Hepatocyte (in vitro differentiated cells): ENCODE measurements around the gene STARD9. TPM values are rescaled to one million over a fixed set of nuclear protein-coding genes. Genes with fewer than 3 reads are reported as not detected.

ENCODE experiments used
- DNase-seq: peaks from one replicate; pipeline ENCODE4 v3.0.0-alpha.2; 2016; ENCODE audit warnings: low spot score
- H2AFZ ChIP-seq: fragments of 200-600 bp; sonication (generic); 2 replicates; pipeline ENCODE4 v1.6.0; 2016; ENCODE audit warnings: antibody characterized with exemption, mild to moderate bottlenecking
- H3K27ac ChIP-seq: fragments of 200-600 bp; sonication (generic); 2 replicates; pipeline ENCODE4 v1.5.1; 2016; ENCODE audit warnings: mild to moderate bottlenecking
- H3K27me3 ChIP-seq: fragments of 200-600 bp; sonication (generic); 2 replicates; pipeline ENCODE4 v1.6.1; 2016
- H3K36me3 ChIP-seq: fragments of 200-600 bp; sonication (generic); replicated peaks from 2 replicates; pipeline ENCODE4 v1.5.1; 2016; ENCODE audit warnings: low read depth; ENCODE audit not compliant: insufficient read depth
- H3K4me1 ChIP-seq: fragments of 200-600 bp; sonication (generic); 2 replicates; pipeline ENCODE4 v1.5.1; 2016; ENCODE audit warnings: mild to moderate bottlenecking, moderate library complexity; ENCODE audit not compliant: insufficient read depth
- H3K4me2 ChIP-seq: fragments of 200-600 bp; sonication (generic); 2 replicates; pipeline ENCODE4 v1.6.0; 2016
- H3K4me3 ChIP-seq: fragments of 200-600 bp; sonication (generic); 2 replicates; pipeline ENCODE4 v1.5.1; 2016; ENCODE audit warnings: mild to moderate bottlenecking
- H3K79me2 ChIP-seq: fragments of 200-600 bp; sonication (generic); 2 replicates; pipeline ENCODE4 v1.6.0; 2017; ENCODE audit warnings: mild to moderate bottlenecking
- H3K9me2 ChIP-seq: fragments of 200-600 bp; sonication (generic); replicated peaks from 2 replicates; pipeline ENCODE4 v1.6.0; 2017; ENCODE audit warnings: mild to moderate bottlenecking; ENCODE audit not compliant: insufficient read depth
- H3K9me3 ChIP-seq: fragments of 200-600 bp; sonication (generic); 2 replicates; pipeline ENCODE4 v1.5.1; 2016; ENCODE audit warnings: low read depth, mild to moderate bottlenecking
- H4K20me1 ChIP-seq: fragments of 200-600 bp; sonication (generic); 2 replicates; pipeline ENCODE4 v1.6.0; 2016; ENCODE audit warnings: mild to moderate bottlenecking; ENCODE audit not compliant: insufficient read depth, poor library complexity, severe bottlenecking
- EZH2 ChIP-seq: fragments of 200-600 bp; sonication (generic); IDR thresholded peaks from 2 replicates; pipeline ENCODE4 v1.6.1; 2016; ENCODE audit warnings: antibody characterized with exemption, mild to moderate bottlenecking, borderline replicate concordance
- EZH2phosphoT487 ChIP-seq: fragments of 200-600 bp; sonication (generic); IDR thresholded peaks from one replicate; pipeline ENCODE4 v1.6.1; 2018; ENCODE audit warnings: antibody characterized with exemption, mild to moderate bottlenecking, low read depth, moderate library complexity; ENCODE audit not compliant: unreplicated experiment, severe bottlenecking
- whole genome bisulfite sequencing: methylation state at CpG from one replicate; pipeline ENCODE4 v1.1.6; 2016; ENCODE audit warnings: low lambda C conversion rate; ENCODE audit errors: missing lambda C conversion rate; 5-methylcytosine and 5-hydroxymethylcytosine counted together
- polyA plus RNA-seq: library from polyadenylated mRNA; unstranded; fragments of >200 nt; fragmentation: Nextera tagmentation; extraction: Ambion mirVana; gene quantifications from 2 replicates; pipeline ENCODE4 v1.2.1, GENCODE V29; 2016
- total RNA-seq: library from RNA; depleted of rRNA; stranded (reverse); fragments of >200 nt; gene quantifications from 2 replicates; pipeline ENCODE4 v1.2.3, GENCODE V29; 2014
- TF ChIP-seq, protein P1 (sequence below): fragments of 200-600 bp; sonication (generic); IDR thresholded peaks from 2 replicates; pipeline ENCODE4 v1.5.1; 2016; ENCODE audit warnings: antibody characterized with exemption, mild to moderate bottlenecking; ENCODE audit not compliant: poor library complexity

Gene STARD9
- total and polyA plus RNA-seq, 2 experiments from 2014 or later = 0.50 to 3.0 TPM

DNA sequence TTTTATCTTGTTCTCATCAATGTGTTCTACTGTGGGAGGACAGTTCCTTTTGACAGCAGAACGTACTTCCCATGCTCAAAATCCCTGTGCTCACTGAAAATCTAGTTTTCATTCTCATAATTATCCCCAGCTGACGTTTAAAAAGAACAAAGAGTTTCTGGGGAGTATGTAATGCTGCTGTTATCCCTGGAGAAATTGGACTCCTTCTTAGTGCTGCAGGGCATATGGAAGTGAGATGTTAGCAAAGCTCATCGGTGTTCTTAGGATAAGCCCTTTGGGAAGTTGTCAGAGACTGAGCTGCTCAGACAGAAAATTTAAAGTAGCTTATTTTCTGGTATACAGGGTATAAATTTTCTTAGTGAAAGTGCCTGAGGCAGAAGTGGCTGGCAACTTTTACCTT lies 95.0 kb downstream of the STARD9 start:
- 53% methylated on average over 3 of the region's 3 CpGs for WGBS
- no peak for TF ChIP-seq EZH2phosphoT487
- TF ChIP-seq, protein P1, sequence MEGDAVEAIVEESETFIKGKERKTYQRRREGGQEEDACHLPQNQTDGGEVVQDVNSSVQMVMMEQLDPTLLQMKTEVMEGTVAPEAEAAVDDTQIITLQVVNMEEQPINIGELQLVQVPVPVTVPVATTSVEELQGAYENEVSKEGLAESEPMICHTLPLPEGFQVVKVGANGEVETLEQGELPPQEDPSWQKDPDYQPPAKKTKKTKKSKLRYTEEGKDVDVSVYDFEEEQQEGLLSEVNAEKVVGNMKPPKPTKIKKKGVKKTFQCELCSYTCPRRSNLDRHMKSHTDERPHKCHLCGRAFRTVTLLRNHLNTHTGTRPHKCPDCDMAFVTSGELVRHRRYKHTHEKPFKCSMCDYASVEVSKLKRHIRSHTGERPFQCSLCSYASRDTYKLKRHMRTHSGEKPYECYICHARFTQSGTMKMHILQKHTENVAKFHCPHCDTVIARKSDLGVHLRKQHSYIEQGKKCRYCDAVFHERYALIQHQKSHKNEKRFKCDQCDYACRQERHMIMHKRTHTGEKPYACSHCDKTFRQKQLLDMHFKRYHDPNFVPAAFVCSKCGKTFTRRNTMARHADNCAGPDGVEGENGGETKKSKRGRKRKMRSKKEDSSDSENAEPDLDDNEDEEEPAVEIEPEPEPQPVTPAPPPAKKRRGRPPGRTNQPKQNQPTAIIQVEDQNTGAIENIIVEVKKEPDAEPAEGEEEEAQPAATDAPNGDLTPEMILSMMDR = no peak
- no peak for TF ChIP-seq EZH2
- H4K20me1 ChIP-seq = no peaks in the 10 kb centered on the region
- H3K4me3 ChIP-seq = no peak overlapping the region
- peaks cover 3% of the 10 kb centered on the region for H3K4me1 ChIP-seq
- H3K79me2 ChIP-seq = no peaks in the 10 kb centered on the region
- no peak overlapping the region for H3K4me2 ChIP-seq
- H3K9me2 ChIP-seq = no peaks in the 10 kb centered on the region
- H2AFZ ChIP-seq = no peak overlapping the region
- H3K36me3 ChIP-seq = no peaks in the 10 kb centered on the region
- no peak overlapping the region for H3K27ac ChIP-seq
- no peaks in the 10 kb centered on the region for H3K27me3 ChIP-seq
- H3K9me3 ChIP-seq = no peaks in the 10 kb centered on the region
- DNase-seq = no peak

DNA sequence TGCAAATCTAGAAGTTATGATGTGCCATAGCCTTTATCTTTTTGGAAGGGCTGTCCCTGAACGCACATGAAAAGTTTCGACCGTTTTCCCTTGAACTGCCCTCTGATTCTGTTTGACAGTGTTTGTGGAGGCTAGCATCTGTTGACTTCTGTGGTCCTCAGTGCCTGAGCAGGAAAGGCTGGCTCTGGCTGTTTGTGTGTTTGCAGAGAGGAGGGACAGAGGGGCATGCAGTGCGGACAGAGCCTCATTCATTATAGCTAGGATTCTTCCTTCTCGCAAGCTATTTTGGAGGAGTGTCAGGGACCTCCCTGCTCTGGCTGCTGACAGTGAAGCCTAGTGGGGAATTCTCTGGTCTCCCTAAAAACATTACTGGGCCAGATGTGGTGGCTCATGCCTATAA lies 97.0 kb downstream of the STARD9 start:
- H2AFZ ChIP-seq = no peak overlapping the region
- no peaks in the 10 kb centered on the region for H3K79me2 ChIP-seq
- H3K9me3 ChIP-seq = no peaks in the 10 kb centered on the region
- no peak overlapping the region for H3K27ac ChIP-seq
- no peak overlapping the region for H3K4me2 ChIP-seq
- H3K27me3 ChIP-seq = no peaks in the 10 kb centered on the region
- no peaks in the 10 kb centered on the region for H4K20me1 ChIP-seq
- 79% methylated on average over 5 of the region's 5 CpGs for WGBS
- no peaks in the 10 kb centered on the region for H3K9me2 ChIP-seq
- TF ChIP-seq, protein P1 = no peak
- TF ChIP-seq EZH2phosphoT487 = no peak
- TF ChIP-seq EZH2 = no peak
- H3K4me3 ChIP-seq = no peak overlapping the region
- H3K36me3 ChIP-seq = no peaks in the 10 kb centered on the region
- DNase-seq = no peak
- peaks cover 3% of the 10 kb centered on the region for H3K4me1 ChIP-seq

DNA sequence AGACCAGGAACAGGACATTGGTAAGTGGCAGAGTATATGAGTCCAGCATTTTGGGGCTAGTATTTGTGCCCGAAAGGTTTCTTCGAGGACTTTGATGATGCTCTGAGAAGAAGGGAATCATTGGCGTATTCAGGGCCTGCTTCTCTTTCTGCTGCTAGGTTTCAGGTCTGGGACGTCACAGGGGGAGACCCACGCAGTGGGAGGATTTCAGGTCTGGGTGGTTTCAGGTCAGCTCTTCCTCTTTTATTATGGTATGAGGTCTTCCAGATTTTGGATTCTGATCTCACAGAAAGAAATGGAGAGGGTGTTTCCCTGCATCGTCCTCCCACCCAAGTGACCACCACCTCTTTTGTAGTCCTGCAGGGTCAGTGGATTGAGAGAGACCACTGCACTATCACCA lies 99.1 kb downstream of the STARD9 start:
- H3K4me2 ChIP-seq = no peak overlapping the region
- no peak for DNase-seq
- H2AFZ ChIP-seq = no peak overlapping the region
- H3K27ac ChIP-seq = no peak overlapping the region
- no peaks in the 10 kb centered on the region for H3K36me3 ChIP-seq
- TF ChIP-seq EZH2phosphoT487 (no peak), EZH2 (no peak)
- no peaks in the 10 kb centered on the region for H3K79me2 ChIP-seq
- H3K4me3 ChIP-seq = no peak overlapping the region
- no peaks in the 10 kb centered on the region for H3K9me2 ChIP-seq
- 97% methylated on average over 6 of the region's 6 CpGs for WGBS
- peaks cover 3% of the 10 kb centered on the region for H3K4me1 ChIP-seq
- no peaks in the 10 kb centered on the region for H3K27me3 ChIP-seq
- H3K9me3 ChIP-seq = no peaks in the 10 kb centered on the region
- no peaks in the 10 kb centered on the region for H4K20me1 ChIP-seq

DNA sequence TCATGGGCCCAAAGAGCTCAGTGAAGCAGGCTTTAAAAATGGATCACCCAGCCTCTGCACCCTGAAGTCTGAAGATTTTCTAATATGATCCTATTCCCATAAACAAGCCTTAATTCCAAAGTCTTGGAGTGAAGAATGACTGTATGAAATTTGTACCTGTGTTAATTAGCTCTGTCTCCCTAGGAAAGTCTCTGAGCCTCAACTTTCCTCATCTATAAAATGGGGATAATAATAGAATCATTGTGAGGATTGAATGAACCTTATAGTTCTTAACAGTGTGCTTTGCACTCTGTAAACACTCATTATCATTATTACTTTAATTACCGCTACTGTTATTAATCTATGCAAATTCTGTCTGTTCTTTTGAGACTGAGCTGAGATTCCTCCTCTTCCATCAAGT lies 99.6 kb downstream of the STARD9 start:
- peaks cover 3% of the 10 kb centered on the region for H3K4me1 ChIP-seq
- 100% methylated on average over 1 of the region's 1 CpG for WGBS
- H3K79me2 ChIP-seq = no peaks in the 10 kb centered on the region
- no peak overlapping the region for H3K4me2 ChIP-seq
- H3K27ac ChIP-seq = no peak overlapping the region
- no peaks in the 10 kb centered on the region for H4K20me1 ChIP-seq
- no peaks in the 10 kb centered on the region for H3K9me3 ChIP-seq
- DNase-seq = no peak
- no peaks in the 10 kb centered on the region for H3K27me3 ChIP-seq
- H3K9me2 ChIP-seq = no peaks in the 10 kb centered on the region
- H3K36me3 ChIP-seq = no peaks in the 10 kb centered on the region
- no peak overlapping the region for H3K4me3 ChIP-seq
- H2AFZ ChIP-seq = no peak overlapping the region
- no peak for TF ChIP-seq EZH2
- TF ChIP-seq, protein P1 = no peak
- TF ChIP-seq EZH2phosphoT487 = no peak
